HG03039 (cell line): Measurements from ENCODE around the gene VEZT.
"Not testable (repeated sequence)": the region's sequence is repeated elsewhere in the genome, so short reads cannot be mapped to it uniquely, and the experiment has no call there.

Experiments used
- ATAC-seq: cut with Tn5 transposase; IDR thresholded peaks from one replicate; pipeline ENCODE4 v1.9.1; 2021; ENCODE audit warnings: mild to moderate bottlenecking, moderate library complexity; ENCODE audit not compliant: unreplicated experiment

VEZT gene, protein sequence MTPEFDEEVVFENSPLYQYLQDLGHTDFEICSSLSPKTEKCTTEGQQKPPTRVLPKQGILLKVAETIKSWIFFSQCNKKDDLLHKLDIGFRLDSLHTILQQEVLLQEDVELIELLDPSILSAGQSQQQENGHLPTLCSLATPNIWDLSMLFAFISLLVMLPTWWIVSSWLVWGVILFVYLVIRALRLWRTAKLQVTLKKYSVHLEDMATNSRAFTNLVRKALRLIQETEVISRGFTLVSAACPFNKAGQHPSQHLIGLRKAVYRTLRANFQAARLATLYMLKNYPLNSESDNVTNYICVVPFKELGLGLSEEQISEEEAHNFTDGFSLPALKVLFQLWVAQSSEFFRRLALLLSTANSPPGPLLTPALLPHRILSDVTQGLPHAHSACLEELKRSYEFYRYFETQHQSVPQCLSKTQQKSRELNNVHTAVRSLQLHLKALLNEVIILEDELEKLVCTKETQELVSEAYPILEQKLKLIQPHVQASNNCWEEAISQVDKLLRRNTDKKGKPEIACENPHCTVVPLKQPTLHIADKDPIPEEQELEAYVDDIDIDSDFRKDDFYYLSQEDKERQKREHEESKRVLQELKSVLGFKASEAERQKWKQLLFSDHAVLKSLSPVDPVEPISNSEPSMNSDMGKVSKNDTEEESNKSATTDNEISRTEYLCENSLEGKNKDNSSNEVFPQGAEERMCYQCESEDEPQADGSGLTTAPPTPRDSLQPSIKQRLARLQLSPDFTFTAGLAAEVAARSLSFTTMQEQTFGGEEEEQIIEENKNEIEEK

DNA sequence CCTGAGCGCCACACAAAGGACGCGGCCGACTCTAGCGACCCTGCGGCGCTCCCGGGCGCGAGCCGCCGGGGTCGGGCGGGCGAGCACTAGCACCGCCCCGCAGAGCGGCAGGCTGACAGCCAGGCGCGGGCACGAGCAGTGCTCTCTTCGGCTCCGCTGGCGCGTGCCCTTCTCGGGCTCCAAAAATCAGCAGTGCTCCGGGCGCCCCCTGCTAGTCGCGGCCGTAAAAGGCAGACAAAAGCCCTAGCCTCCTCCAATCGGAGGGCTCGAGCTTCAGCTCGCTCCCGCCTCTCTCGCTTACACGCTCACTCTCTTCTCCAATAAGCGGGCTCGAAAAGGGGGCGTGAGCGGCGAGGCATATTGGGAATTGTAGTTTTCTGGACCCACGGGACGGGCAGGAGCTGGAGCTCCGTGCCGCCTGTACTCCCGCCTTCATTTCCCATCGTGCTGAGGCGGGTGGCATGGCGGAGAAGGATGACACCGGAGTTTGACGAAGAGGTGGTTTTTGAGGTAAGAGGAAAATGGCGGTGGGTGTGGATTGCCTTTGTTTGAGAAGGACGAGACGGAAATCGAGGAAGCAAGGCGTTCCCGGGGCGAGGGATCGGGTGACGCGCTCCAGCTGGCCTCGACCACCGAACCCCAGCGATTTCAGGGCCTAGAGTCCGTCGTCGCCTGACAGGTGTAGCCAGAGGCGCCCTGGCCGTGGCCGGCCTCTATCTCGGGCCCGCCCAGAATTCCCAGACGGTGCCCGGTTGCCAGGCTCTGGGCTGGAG lies at the start of gene VEZT, which contains the start of gene FGD6:
TSS of gene VEZT (plus strand) at position 431 of the 773 bp plus-strand sequence. CDS start at position 475, 44 bp downstream.
TSS of gene FGD6 (minus strand) at position 91 of the 773 bp plus-strand sequence. CDS start 227 bp downstream, outside the sequence.
- ATAC-seq, result peak; percentile 91

DNA sequence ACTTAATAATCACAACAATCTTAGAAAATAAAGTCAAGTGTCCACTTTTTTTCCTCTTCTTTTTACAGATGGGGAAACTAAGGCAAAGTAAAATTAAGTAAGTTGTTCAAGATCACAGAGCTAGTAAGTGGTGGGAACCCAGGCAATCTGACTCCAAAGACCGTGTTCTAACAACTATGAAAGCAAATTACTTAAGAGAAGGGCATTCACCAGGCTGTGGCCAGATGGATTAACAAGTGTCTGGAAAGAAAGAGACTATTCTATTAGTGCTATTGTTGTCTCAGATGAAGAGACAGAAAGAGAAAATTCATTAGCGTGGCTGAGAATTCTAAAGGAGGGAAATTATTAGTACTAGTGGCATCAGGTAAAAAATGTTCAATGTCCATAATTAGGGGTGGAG lies 48.9 kb upstream of the VEZT start:
- ATAC-seq, result no peak

DNA sequence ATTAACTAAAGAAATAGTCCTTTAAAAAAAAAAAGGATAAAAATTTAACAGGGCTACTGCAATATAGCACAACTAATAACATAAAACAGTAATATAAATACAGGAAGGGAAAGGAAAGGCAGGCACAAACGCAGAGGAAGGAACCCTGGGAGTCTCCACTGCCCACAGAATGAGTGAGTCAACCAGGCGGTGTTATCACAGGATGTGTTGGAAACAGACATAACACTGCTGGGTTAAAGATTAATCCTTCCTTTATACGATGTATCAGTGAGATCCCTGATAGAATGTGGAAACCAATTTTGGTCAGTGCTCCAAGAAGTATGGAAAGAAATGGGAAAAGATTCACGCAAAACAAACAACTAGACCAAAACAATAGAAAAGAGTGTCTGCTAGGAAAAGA lies 48.2 kb upstream of the VEZT start:
- no peak for ATAC-seq

DNA sequence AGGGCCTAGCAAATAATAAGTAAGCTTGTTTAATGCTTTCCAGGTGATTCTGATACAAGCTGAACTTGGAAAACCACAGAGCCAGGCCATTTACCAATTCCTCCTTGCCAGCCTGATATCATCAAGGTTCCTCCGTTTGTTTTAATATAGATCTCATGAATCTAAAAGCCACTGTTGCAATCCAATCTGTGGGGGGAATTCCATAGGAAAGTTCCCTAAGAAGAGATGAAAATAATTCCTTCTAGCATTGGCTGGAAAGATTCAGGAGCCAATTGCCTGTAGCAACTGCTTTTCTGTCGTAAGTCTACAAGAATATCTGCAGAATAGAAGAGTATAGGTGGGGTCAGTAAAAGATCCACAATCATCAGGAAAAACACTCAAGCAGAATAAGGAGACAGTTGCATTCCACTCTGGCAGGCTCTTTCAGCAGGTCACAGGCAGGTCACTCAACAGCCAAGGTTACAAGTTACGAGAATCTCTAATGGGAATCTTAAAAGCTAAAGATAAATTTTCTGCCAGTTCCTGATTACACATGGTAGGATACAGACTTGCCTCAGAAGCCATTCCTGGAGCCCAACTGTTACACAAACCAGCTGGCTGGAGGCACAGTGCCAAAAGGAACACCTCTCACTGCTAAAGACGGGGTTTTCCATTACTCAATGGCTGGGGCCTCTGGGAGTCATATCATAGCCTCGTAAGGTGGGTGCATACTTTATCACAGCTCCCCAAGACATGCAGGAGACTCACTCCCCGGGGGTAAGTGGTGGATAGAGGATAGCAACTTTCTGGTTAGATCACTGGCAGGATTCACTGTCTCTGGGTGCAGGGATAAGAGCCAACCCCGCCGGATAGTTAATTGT lies 44.0 kb upstream of the VEZT start:
- no peak for ATAC-seq

DNA sequence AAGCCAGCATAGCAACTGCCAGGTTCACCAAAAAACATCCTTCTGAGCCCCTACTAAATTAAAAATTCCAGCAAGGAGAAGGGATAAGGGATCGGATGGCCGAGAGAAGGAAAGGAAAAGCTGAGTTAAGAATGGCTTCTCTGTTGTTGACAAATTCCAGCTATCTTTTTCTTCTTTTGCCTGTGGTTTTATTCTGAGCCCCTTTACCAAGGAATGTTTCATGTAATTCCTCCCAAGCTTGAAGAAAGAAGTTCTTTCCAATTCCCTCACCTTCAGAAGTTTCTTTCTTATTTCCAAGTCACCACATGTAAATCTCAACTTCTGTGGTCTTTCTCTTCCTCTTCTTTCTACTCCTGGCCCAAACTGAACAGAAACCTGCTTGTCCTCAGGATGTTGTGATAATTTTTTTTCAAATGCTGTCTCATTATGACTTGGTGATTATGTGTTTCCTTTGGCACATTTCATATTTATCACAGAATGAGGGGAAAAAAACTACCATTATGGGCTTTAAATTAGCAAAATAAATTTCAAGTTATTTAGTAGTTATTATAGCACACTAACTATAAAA lies 40.3 kb upstream of the VEZT start:
- ATAC-seq, result no peak

DNA sequence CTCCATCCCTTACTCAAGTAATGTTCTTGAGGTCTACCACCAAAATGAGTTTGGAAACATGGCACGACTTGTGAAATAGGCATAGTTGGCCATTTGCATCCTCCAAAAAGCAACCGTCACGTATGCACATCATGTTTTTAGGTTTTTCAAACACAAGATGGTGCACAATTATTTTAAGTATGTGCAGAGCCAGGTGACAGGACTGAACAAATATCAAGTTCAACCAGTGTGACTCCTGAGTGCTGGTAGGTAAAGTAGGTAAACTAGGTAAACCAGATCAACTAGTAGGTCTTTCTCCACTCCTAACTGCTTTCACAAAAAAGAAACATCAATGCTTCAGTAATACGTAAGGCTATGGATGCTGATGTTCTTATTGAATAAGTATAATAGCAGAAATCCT lies 39.5 kb upstream of the VEZT start:
- no peak for ATAC-seq

DNA sequence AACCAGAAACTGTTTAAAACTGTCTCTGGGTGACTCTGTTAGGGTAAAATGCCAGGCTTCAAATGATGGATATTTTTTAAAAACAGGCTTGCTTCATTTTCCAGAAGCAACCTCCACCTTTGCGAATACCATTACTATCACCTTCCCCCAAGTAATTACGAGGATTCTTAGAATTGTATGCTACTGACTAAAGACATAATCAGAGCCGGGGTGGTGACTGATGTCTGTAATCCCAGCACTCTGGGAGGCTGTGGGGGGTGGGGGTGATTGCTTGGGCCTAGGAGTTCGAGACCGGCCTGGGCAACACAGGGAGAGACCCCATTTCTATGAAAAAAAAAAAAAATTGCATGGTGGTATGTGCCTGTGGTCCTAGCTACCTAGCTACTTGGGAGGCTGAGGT lies 38.6 kb upstream of the VEZT start:
- no peak for ATAC-seq

DNA sequence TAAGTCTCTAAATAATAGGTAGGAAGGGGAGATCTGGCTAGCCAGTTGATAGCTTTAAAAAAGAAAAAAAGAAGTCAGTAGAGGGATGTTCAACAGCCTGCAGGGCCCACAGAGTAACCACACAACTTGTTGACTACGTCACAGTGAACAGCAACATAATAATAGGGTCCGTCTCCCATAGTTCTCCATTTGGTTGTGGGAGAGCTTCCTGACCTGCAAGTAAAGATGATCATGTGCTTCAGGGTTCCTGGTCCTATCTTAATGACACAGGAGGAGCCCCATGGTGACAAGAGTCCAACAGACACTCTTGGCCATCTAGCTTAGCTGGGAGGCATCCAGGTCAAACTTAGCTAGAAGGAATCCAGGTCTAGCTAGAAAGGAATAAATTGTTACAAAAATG lies 36.5 kb upstream of the VEZT start:
- ATAC-seq, result no peak

DNA sequence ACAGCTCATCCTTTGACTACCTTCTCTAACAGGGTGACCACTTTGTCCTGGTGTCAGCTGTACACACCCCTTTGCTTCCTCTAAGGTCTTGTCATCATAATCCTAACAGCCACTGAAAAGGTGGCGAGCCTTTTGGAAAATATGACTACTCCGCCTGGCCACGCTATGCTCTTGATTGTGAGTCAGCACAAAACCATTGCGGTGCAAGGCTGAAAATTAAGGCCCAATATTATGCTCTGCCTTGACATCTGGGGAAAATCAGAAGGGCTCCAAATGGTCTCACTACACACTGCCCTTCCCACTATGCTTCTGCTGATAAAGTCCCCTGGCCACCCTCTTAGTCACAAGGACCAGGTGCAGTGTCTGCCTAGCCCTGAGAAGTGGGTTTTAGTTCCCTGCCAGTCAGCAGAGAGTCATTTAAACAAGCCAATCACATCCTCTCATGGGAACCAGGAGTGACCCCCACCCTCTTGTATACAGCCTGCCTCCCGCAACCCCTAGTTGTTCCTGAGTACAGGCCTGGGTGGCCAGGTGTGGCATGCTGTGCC lies 34.7 kb upstream of the VEZT start:
- ATAC-seq, result peak; percentile 41

DNA sequence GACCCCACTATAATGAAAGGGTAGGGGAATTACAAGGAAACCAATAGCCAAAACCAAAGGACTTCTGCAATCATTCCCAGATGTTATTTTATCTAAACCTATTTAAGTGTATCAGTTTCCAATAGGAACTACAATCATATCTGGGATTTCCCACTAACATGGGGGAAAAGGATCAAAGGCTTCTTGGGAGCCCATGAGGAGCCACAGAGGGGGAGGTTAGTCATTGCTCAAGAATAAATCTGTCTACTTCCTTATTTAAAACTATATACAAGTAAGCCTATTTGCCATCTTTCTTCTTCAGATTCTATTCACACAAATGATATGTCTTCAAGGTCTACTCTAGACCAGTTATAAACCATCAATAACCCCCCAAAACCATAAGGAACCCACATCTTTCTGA lies 33.5 kb upstream of the VEZT start:
- ATAC-seq, result no peak

DNA sequence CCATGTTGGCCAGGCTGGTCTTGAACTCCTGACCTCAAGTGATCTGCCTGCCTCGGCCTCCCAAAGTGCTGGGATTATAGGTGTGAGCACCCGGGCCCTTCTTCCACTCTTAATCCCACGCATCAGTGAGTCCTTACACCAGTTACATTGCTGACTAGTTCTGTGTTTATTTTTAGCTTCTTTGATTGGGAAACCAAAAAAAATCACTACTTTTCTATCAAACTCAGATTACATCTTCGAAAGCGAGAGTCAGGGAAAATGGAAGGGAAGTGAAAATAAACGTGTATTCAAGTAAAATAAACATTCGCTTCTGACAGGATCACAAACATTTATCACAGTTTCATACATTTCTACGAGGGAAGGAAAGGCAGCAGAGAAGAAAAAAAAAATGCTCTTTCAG lies 32.5 kb upstream of the VEZT start:
- no peak for ATAC-seq

DNA sequence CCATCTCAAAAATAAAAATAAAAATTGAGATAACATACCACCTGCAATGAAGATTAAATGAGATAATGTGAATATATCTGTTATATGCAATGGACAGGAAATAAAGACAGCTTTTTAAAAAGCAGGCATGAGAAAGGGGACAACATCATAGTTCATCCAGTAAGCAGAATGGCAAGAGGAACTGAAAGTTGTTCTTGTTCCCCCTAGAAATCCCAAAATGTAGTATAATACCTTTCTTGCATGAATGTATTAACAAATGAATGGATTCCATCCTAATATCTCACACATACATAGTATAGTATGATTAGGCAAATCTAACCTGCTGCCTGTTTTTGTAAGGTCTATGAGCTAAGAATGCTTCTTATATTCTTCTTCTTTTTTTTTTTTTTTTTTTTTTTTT lies 31.8 kb upstream of the VEZT start:
- no peak for ATAC-seq

DNA sequence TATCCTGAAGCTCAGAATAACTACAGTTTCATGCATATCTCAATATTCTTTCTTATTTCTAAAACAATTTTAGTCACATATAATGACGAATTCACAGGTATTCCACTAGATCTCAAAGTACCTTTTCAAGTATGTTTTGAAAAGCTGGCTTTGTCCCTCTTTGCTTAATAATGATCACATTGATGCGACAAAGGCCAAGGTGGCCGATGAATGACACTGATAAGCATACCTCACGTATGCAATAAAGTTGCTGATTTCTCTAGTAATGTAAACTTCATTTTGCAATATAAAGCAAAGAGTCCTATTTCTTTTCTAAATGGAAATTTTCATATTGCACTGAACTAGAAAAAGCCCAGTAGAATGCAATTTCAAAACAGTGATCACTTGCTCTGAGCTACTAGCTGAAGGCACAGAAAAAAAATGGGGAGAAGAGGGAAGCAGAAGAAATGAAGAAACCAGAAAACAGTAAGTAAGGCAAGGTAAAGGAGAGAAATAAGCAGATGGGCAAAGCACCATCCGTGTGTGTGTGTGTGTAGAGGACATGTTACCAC lies 29.7 kb upstream of the VEZT start:
- ATAC-seq, result no peak

DNA sequence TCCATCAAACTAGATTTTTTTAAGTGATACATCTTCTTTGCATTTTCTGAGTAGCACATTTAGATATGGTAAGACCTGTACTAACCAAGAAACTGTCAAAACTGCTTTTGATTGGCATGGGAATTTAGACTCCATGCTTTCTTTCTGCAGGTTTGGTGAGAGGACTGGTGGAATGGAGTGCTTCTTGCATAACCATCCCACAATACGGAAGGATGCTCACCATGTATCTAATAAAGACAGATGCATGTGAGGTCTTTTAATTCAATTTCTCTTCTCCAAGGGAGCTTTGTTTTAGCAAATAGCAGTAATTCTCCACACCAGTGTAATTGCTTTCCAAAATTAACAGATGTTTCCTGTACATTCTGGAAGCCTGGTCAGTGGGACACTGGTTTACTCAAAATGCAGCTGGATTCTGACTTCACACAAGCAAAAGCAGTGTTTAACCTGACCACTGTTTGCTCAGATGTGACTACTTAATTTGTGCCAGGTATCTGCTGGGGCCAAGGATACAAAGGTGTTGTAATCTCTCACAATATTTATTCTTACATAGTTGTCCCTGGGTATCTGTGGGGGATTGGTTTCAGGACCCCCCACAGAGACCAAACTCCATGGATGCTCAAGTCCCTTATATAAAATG lies 26.4 kb upstream of the VEZT start:
- no peak for ATAC-seq

DNA sequence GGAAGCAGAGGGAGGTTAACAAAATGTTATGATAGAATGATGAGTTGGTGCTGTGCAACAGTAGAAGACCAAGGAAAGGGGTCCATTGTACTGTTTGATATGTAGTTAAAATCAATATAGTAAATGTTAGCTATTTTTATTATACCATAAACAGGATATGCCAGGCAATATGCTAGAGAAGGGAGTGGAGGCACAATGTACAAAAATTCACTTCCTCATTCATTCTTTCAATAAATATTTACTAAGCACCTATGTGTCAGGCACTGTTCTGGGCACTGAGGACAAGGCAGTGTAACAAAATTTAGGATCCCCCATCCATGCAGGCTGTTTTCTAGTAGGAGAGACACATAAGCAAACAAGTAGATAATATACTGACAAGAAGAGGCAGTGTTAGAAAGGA lies 25.3 kb upstream of the VEZT start:
- no peak for ATAC-seq

DNA sequence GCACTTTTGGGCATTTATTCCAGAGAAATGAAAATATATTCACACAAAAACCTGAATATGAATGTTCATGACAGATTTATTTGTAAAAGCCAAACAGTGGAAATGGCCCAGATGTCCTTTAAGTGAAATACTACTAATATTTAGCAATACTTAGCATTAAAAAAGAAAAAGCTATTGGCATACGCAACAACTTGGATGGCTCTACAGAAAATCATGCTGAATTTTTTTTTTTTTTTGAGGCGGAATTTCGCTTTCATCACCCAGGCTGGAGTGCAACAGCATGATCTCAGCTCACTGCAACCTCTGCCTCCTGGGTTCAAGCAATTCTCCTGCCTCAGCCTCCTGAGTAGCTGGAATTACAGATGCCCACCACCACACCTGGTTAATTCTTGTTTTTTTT lies 24.5 kb upstream of the VEZT start:
- ATAC-seq, result no peak

DNA sequence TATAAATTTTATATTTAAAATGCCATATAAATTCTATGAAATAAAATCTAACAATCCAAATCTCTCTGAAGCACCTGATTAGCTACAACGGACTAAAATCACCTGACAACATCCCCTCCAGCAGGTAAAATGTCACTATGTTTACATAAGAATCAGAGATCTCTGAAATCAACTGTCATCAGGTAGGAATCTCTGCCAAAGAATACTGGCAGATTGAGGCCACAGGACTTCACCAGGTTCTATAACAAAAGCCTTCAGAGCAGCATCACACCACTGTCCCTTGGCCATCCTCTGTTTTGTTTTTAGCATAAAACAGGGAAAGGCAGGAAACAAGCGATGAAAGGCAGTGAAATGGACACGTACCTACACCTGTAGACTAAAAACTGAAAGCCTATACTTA lies 22.5 kb upstream of the VEZT start:
- ATAC-seq, result no peak

DNA sequence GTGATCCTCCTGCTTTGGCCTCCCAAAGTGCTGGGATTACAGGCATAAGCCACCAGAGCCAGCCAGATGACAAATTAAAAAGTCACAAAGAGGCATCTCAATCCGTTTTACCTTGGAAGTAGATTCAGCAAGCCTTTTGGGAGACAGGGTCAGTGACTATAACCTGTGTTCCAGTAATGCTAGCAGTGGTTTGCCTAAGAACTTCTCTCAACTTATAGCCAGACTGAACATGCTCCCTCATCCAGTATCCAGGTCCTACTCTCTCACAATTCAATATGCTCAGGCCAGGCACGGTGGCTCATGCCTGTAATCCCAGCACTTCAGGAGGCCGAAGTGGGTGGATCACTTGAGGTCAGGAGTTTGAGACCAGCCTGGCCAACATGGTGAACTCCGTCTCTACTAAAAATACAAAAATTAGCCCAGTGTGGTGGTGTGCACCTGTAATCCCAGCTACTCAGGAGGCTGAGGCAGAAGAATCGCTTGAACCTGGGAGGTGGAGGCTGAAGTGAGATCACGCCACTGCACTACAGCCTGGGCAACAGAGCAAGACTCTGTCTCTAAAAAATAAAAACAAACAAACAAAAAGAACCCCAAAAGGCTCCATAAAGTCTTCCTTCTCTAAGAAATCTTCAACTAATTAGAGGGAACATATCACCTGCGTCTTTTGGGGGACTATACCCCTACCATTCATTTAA lies 20.6 kb upstream of the VEZT start:
- ATAC-seq, result not testable (repeated sequence)
